Measurements from ENCODE around the gene PDE7B.

Gene PDE7B

GRCh38 chr6:136012943-136013342 lies 161.4 kb downstream of the PDE7B start:
- no peaks in the 10 kb centered on the region for H3K27me3 ChIP-seq (ENCODE audit: control insufficient read depth in 1 of 2, insufficient read depth in 2 of 2, low read length in 2 of 2)
- H3K36me3 ChIP-seq (ENCODE audit: control insufficient read depth in 1 of 2, insufficient read depth in 2 of 2, low read length in 2 of 2), result no peaks in the 10 kb centered on the region
- no peak overlapping the region for H3K27ac ChIP-seq (ENCODE audit: low read depth, low read length)
- no peaks in the 10 kb centered on the region for H3K9me3 ChIP-seq (ENCODE audit: control insufficient read depth in 1 of 2, low read length in 2 of 2)
- H3K4me3 ChIP-seq (ENCODE audit: low read depth in 1 of 2, low read length in 2 of 2), result no peak overlapping the region
- no peaks in the 10 kb centered on the region for H3K4me1 ChIP-seq (ENCODE audit: control insufficient read depth in 1 of 2, insufficient read depth in 2 of 2, low read length in 2 of 2)
- no peak overlapping the region for H3K9ac ChIP-seq (ENCODE audit: low read depth in 1 of 2, low read length in 2 of 2)

- no peaks in the 10 kb centered on the region for H3K36me3 ChIP-seq (ENCODE audit: control insufficient read depth in 1 of 2, insufficient read depth in 2 of 2, low read length in 2 of 2)
- H3K9me3 ChIP-seq (ENCODE audit: control insufficient read depth in 1 of 2, low read length in 2 of 2), result no peaks in the 10 kb centered on the region
- no peak overlapping the region for H3K9ac ChIP-seq (ENCODE audit: low read depth in 1 of 2, low read length in 2 of 2)
- no peaks in the 10 kb centered on the region for H3K27me3 ChIP-seq (ENCODE audit: control insufficient read depth in 1 of 2, insufficient read depth in 2 of 2, low read length in 2 of 2)
- no peak overlapping the region for H3K4me3 ChIP-seq (ENCODE audit: low read depth in 1 of 2, low read length in 2 of 2)
- no peak overlapping the region for H3K27ac ChIP-seq (ENCODE audit: low read depth, low read length)
- H3K4me1 ChIP-seq (ENCODE audit: control insufficient read depth in 1 of 2, insufficient read depth in 2 of 2, low read length in 2 of 2), result no peaks in the 10 kb centered on the region
Observed at GRCh38 chr6:136014454-136015437, 163.2 kb downstream of the PDE7B start.

- no peak overlapping the region for H3K4me3 ChIP-seq (ENCODE audit: low read depth in 1 of 2, low read length in 2 of 2)
- H3K9me3 ChIP-seq (ENCODE audit: control insufficient read depth in 1 of 2, low read length in 2 of 2), result no peaks in the 10 kb centered on the region
- no peak overlapping the region for H3K27ac ChIP-seq (ENCODE audit: low read depth, low read length)
- H3K4me1 ChIP-seq (ENCODE audit: control insufficient read depth in 1 of 2, insufficient read depth in 2 of 2, low read length in 2 of 2), result no peaks in the 10 kb centered on the region
- no peaks in the 10 kb centered on the region for H3K27me3 ChIP-seq (ENCODE audit: control insufficient read depth in 1 of 2, insufficient read depth in 2 of 2, low read length in 2 of 2)
- no peaks in the 10 kb centered on the region for H3K36me3 ChIP-seq (ENCODE audit: control insufficient read depth in 1 of 2, insufficient read depth in 2 of 2, low read length in 2 of 2)
- H3K9ac ChIP-seq (ENCODE audit: low read depth in 1 of 2, low read length in 2 of 2), result no peak overlapping the region
Observed at GRCh38 chr6:136015531-136015930, 164.0 kb downstream of the PDE7B start.

GRCh38 chr6:136016228-136017225 lies 165.0 kb downstream of the PDE7B start:
- Histone ChIP-seq H3K27me3 (ENCODE audit: control insufficient read depth in 1 of 2, insufficient read depth in 2 of 2, low read length in 2 of 2) (no peaks in the 10 kb centered on the region), H3K4me3 (ENCODE audit: low read depth in 1 of 2, low read length in 2 of 2) (no peak overlapping the region), H3K27ac (ENCODE audit: low read depth, low read length) (no peak overlapping the region), H3K4me1 (ENCODE audit: control insufficient read depth in 1 of 2, insufficient read depth in 2 of 2, low read length in 2 of 2) (no peaks in the 10 kb centered on the region), H3K9ac (ENCODE audit: low read depth in 1 of 2, low read length in 2 of 2) (no peak overlapping the region), H3K9me3 (ENCODE audit: control insufficient read depth in 1 of 2, low read length in 2 of 2) (no peaks in the 10 kb centered on the region), H3K36me3 (ENCODE audit: control insufficient read depth in 1 of 2, insufficient read depth in 2 of 2, low read length in 2 of 2) (no peaks in the 10 kb centered on the region)

GRCh38 chr6:136020691-136021090 lies 169.2 kb downstream of the PDE7B start:
- Histone ChIP-seq H3K9ac (ENCODE audit: low read depth in 1 of 2, low read length in 2 of 2) (no peak overlapping the region), H3K27me3 (ENCODE audit: control insufficient read depth in 1 of 2, insufficient read depth in 2 of 2, low read length in 2 of 2) (no peaks in the 10 kb centered on the region), H3K9me3 (ENCODE audit: control insufficient read depth in 1 of 2, low read length in 2 of 2) (no peaks in the 10 kb centered on the region), H3K4me1 (ENCODE audit: control insufficient read depth in 1 of 2, insufficient read depth in 2 of 2, low read length in 2 of 2) (no peaks in the 10 kb centered on the region), H3K4me3 (ENCODE audit: low read depth in 1 of 2, low read length in 2 of 2) (no peak overlapping the region), H3K36me3 (ENCODE audit: control insufficient read depth in 1 of 2, insufficient read depth in 2 of 2, low read length in 2 of 2) (no peaks in the 10 kb centered on the region), H3K27ac (ENCODE audit: low read depth, low read length) (no peak overlapping the region)

GRCh38 chr6:136022224-136022874 lies 170.8 kb downstream of the PDE7B start:
- Histone ChIP-seq H3K9me3 (ENCODE audit: control insufficient read depth in 1 of 2, low read length in 2 of 2) (no peaks in the 10 kb centered on the region), H3K27me3 (ENCODE audit: control insufficient read depth in 1 of 2, insufficient read depth in 2 of 2, low read length in 2 of 2) (no peaks in the 10 kb centered on the region), H3K4me1 (ENCODE audit: control insufficient read depth in 1 of 2, insufficient read depth in 2 of 2, low read length in 2 of 2) (no peaks in the 10 kb centered on the region), H3K9ac (ENCODE audit: low read depth in 1 of 2, low read length in 2 of 2) (no peak overlapping the region), H3K27ac (ENCODE audit: low read depth, low read length) (no peak overlapping the region), H3K36me3 (ENCODE audit: control insufficient read depth in 1 of 2, insufficient read depth in 2 of 2, low read length in 2 of 2) (no peaks in the 10 kb centered on the region), H3K4me3 (ENCODE audit: low read depth in 1 of 2, low read length in 2 of 2) (no peak overlapping the region)

GRCh38 chr6:136024711-136025110 lies 173.2 kb downstream of the PDE7B start:
- no peaks in the 10 kb centered on the region for H3K36me3 ChIP-seq (ENCODE audit: control insufficient read depth in 1 of 2, insufficient read depth in 2 of 2, low read length in 2 of 2)
- no peaks in the 10 kb centered on the region for H3K9me3 ChIP-seq (ENCODE audit: control insufficient read depth in 1 of 2, low read length in 2 of 2)
- no peaks in the 10 kb centered on the region for H3K4me1 ChIP-seq (ENCODE audit: control insufficient read depth in 1 of 2, insufficient read depth in 2 of 2, low read length in 2 of 2)
- no peak overlapping the region for H3K9ac ChIP-seq (ENCODE audit: low read depth in 1 of 2, low read length in 2 of 2)
- no peak overlapping the region for H3K4me3 ChIP-seq (ENCODE audit: low read depth in 1 of 2, low read length in 2 of 2)
- H3K27me3 ChIP-seq (ENCODE audit: control insufficient read depth in 1 of 2, insufficient read depth in 2 of 2, low read length in 2 of 2), result no peaks in the 10 kb centered on the region
- no peak overlapping the region for H3K27ac ChIP-seq (ENCODE audit: low read depth, low read length)

- Histone ChIP-seq H3K27me3 (ENCODE audit: control insufficient read depth in 1 of 2, insufficient read depth in 2 of 2, low read length in 2 of 2) (no peaks in the 10 kb centered on the region), H3K27ac (ENCODE audit: low read depth, low read length) (no peak overlapping the region), H3K4me1 (ENCODE audit: control insufficient read depth in 1 of 2, insufficient read depth in 2 of 2, low read length in 2 of 2) (no peaks in the 10 kb centered on the region), H3K4me3 (ENCODE audit: low read depth in 1 of 2, low read length in 2 of 2) (no peak overlapping the region), H3K9me3 (ENCODE audit: control insufficient read depth in 1 of 2, low read length in 2 of 2) (no peaks in the 10 kb centered on the region), H3K9ac (ENCODE audit: low read depth in 1 of 2, low read length in 2 of 2) (no peak overlapping the region), H3K36me3 (ENCODE audit: control insufficient read depth in 1 of 2, insufficient read depth in 2 of 2, low read length in 2 of 2) (no peaks in the 10 kb centered on the region)
Observed at GRCh38 chr6:136025736-136026135, 174.2 kb downstream of the PDE7B start.

GRCh38 chr6:136030131-136030530 lies 178.6 kb downstream of the PDE7B start:
- no peak overlapping the region for H3K4me3 ChIP-seq (ENCODE audit: low read depth in 1 of 2, low read length in 2 of 2)
- no peak overlapping the region for H3K9ac ChIP-seq (ENCODE audit: low read depth in 1 of 2, low read length in 2 of 2)
- H3K9me3 ChIP-seq (ENCODE audit: control insufficient read depth in 1 of 2, low read length in 2 of 2), result no peaks in the 10 kb centered on the region
- H3K4me1 ChIP-seq (ENCODE audit: control insufficient read depth in 1 of 2, insufficient read depth in 2 of 2, low read length in 2 of 2), result no peaks in the 10 kb centered on the region
- no peaks in the 10 kb centered on the region for H3K27me3 ChIP-seq (ENCODE audit: control insufficient read depth in 1 of 2, insufficient read depth in 2 of 2, low read length in 2 of 2)
- H3K36me3 ChIP-seq (ENCODE audit: control insufficient read depth in 1 of 2, insufficient read depth in 2 of 2, low read length in 2 of 2), result no peaks in the 10 kb centered on the region
- H3K27ac ChIP-seq (ENCODE audit: low read depth, low read length), result no peak overlapping the region

All from duodenal mucosa (tissue), 2 donors.